Cortex of kidney (tissue), 1 donor: ENCODE results near the gene CDKN2B-AS1.

Experiments
- DNase-seq: peaks from one replicate; lab custom pipeline; 2025; lab: John Stamatoyannopoulos, UW

Gene CDKN2B-AS1

DNA sequence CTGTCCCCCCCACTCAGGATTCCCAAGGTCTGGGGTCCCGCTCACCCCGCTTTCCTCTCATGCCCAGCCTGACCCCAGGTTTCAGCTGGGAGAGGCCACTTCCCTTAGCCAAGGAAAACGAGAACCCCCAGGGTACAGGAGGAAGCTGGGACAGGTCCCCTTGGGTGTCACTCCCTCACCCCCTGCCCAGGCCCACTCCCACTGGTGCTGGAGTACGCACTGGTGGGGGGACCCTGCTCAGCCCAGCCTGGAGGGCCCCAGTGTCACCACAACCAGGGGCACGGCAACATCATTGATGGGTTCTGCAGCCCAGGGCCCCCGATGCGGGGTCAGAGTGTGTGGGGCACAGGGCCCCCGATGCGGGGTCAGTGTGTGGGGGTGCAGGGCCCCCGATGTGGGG lies 159.5 kb downstream of the CDKN2B-AS1 start:
- DNase-seq = no peak

DNA sequence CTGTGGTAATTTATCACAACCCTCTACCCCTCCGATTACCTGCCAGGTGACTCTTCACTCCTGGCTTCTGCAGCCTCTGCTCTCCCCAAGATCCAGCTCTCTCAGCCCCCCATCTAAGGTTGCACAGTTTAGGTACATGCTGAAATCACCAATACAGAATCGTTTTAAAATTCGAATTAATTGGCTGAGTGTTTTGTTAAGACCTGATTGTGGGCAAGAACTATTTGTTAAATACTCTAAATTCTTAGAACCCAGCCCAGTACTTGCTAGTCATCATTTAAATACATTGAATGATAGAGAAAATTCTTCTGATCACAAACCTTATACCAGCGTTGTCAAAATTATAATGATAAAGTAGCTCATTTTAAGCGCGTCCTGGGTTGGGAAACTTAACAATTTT lies 162.0 kb downstream of the CDKN2B-AS1 start:
- DNase-seq = no peak

DNA sequence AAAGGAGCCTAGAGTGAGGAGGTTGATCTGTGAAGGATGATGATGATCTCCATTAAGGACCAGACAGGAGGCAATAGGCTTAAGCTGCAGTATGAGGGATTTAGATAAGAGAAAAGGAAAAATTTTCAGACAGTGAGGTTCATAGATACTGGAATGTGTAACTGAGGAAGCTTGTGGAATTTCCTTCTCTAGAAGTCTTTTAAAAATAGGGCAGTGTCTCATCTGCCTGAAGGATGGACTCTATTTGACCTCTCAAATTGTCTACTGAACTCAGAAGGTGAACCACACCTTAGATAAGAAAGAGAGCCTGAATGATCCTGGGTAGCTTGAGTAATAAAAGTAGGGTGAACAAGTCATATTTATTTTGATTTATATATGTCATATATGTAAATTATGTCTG lies 162.7 kb downstream of the CDKN2B-AS1 start:
- no peak for DNase-seq

DNA sequence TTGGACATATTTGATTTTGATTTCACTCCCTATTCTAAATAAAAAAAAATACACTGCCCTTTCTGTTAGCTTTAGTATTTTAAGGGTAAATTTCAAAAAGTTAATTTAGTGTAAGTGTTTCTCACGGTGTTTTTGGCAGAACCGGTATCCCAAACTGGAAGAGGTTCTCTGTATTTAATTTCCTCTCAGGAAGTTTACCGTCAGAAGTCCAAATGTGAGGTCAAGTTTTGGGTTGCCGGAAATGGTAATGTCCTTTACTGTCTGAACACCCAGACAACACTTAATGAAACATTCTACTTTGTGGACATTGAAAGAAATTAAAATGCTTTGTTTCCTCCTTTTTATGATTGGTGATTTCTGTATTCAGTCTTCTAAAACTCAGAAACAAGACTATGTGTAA lies 163.2 kb downstream of the CDKN2B-AS1 start:
- no peak for DNase-seq

DNA sequence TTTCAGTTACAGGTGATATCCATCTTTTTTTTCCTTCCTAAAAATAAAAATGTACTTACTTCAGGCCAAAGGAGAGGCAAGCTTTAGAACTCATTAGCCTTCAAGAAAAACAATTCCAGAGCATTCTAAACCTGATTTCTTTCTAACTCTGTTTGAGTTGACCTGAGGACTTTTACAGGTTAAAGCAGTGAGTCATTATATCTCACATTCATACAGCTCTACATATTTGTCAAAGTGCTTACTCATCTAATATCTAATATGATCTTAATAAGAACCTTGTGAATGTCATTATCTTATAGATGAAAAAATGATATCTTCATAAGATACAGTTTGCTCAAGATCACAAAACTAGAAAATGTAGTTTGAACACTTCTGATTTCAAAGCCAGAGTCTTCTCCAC lies 163.7 kb downstream of the CDKN2B-AS1 start:
- DNase-seq = no peak

GRCh38 chr9:22158927-22159346 lies 164.3 kb downstream of the CDKN2B-AS1 start:
- DNase-seq = no peak

GRCh38 chr9:22159586-22159985 lies 165.0 kb downstream of the CDKN2B-AS1 start:
- no peak for DNase-seq

DNA sequence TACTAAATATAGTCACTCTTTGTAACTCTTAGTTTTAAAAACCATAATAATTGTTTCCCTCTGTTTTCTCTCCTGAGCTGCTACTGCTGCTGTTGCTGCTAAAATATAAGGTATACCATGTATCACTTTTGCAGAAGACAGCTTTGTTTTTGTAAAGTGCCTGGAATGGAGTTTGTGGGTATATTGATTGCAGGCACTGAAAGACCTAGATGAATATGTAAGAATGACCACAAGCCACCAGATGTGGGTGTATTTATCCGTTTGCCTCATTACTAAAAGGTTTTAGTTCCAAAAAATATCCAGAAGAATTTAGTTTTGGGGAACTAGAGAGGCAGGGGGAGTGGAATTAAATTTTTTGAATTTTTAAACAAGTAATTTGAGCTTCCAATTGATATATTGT lies 165.6 kb downstream of the CDKN2B-AS1 start:
- no peak for DNase-seq

- no peak for DNase-seq
Measured at GRCh38 chr9:22165144-22165543, 170.6 kb downstream of the CDKN2B-AS1 start.

- no peak for DNase-seq
Measured at GRCh38 chr9:22169243-22169642, 174.7 kb downstream of the CDKN2B-AS1 start.

- DNase-seq = no peak
Measured at GRCh38 chr9:22169727-22170503, 175.3 kb downstream of the CDKN2B-AS1 start.
